Heart left ventricle (tissue), 13 donors: ENCODE measurements around the gene MRM2.

Experiments
- POLR2A ChIP-seq, 2 donors: fragments of 450-650 bp; IDR thresholded peaks; one replicate each; pipeline ENCODE4 v1.6.1; 2017; ENCODE audit warnings: antibody characterized with exemption in 2 of 2, mild to moderate bottlenecking in 2 of 2, moderate library complexity in 2 of 2
- TF ChIP-seq, protein P1 (sequence below), 12 donors: fragments of 200-600 bp; sonication (generic) in 4 of 12; IDR thresholded peaks; one replicate each; pipeline versions ENCODE4 v1.5.0 to v1.8.0; 2018 to 2022; ENCODE audit warnings: antibody characterized with exemption in 12 of 12, mild to moderate bottlenecking in 5 of 12
- donor health status: ischemic (EF 13 %, LVEDD 7.1; RV severe dilation, severe dysfunction).
- donor health status: DM: no; HTN: yes; CAD: no.
- donor health status: DM: no; HTN: no; CAD: no.
- donor health status: ischemic (EF 25% LVEDD 6.9; RV normal size, moderate dysfunction).
- donor health status: ischemic (EF 25% LVEDD 5.7; RV mildly dilated, moderate dysfunction).
- donor health status: ischemic (EF 35%, LVEDD 5.7; RV mildly dilated, moderate dysfunction).
- donor health status: nonischemic (EF 11% LVEDD 7.7; RV severe dilation, severe dysfunction).
- donor health status: DM: yes; HTN: yes; CAD: no.
- donor health status: PGD.
- donor health status: ischemic (EF 29% LVEDD 5.4; RV normal size, mild dysfunction).
- donor health status: nonischemic (EF 23%, LVEDD 6.1; RV moderate dilation, normal function).

DNA sequence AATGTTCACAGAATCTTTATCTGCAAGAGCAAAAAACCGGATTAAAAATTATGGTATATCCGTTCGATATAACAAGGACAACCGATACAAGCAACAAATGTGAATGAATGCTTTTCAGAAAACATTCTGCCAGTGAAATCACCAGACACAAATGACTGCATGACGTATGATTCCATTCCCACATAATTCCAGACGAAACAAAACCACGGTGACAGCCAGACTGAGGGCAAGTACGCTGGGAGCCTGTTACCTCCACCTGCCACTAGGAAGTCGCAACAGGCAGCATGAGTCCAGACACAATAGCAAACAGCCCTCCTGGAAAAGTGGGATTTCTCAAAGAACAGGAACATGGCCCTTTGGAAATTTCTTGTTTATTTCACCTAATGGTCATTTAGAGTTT lies 51.0 kb downstream of the MRM2 start:
- TF ChIP-seq, protein P1, sequence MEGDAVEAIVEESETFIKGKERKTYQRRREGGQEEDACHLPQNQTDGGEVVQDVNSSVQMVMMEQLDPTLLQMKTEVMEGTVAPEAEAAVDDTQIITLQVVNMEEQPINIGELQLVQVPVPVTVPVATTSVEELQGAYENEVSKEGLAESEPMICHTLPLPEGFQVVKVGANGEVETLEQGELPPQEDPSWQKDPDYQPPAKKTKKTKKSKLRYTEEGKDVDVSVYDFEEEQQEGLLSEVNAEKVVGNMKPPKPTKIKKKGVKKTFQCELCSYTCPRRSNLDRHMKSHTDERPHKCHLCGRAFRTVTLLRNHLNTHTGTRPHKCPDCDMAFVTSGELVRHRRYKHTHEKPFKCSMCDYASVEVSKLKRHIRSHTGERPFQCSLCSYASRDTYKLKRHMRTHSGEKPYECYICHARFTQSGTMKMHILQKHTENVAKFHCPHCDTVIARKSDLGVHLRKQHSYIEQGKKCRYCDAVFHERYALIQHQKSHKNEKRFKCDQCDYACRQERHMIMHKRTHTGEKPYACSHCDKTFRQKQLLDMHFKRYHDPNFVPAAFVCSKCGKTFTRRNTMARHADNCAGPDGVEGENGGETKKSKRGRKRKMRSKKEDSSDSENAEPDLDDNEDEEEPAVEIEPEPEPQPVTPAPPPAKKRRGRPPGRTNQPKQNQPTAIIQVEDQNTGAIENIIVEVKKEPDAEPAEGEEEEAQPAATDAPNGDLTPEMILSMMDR (IDR thresholded peaks at IDR 0.05) = no peak
- no peak for TF ChIP-seq POLR2A (IDR thresholded peaks at IDR 0.05)
